HL-60 (cell line): ENCODE data around the gene IRAG1.

ENCODE experiments used
- CTCF ChIP-seq: IDR thresholded peaks from one replicate; pipeline ENCODE4 v1.5.1; 2011; ENCODE audit warnings: low read length, control low read depth, inconsistent platforms; ENCODE audit not compliant: insufficient read depth
- GABPA ChIP-seq: IDR thresholded peaks from 2 replicates; pipeline ENCODE4 v1.6.1; 2012; ENCODE audit warnings: low read depth
- POLR2AphosphoS5 ChIP-seq: IDR thresholded peaks from 2 replicates; pipeline ENCODE4 v1.6.1; 2012; ENCODE audit warnings: low read depth
- SPI1 ChIP-seq: IDR thresholded peaks from 2 replicates; pipeline ENCODE4 v1.6.1; 2012; ENCODE audit warnings: low read depth, mild to moderate bottlenecking, borderline replicate concordance

- no peak for TF ChIP-seq SPI1
- TF ChIP-seq CTCF, result no peak
- no peak for TF ChIP-seq GABPA
- TF ChIP-seq POLR2AphosphoS5, result no peak
Observed at GRCh38 chr11:10651656-10652361, 41.7 kb downstream of the IRAG1 start.
